GM18868 (cell line): Measurements from ENCODE around the gene BCS1L.
A peak's percentile ranks its signal among the peaks of the same experiment; 100 is the strongest.

Source experiments
- ATAC-seq: cut with Tn5 transposase; IDR thresholded peaks from one replicate; pipeline ENCODE4 v1.9.1; 2021; ENCODE audit warnings: mild to moderate bottlenecking, moderate library complexity; ENCODE audit not compliant: unreplicated experiment

Gene BCS1L

GRCh38 chr2:218659258-218659987 is at the start of gene BCS1L, which contains the start of gene ZNF142:
TSS of gene BCS1L (plus strand) at chr2:218659683. CDS start at chr2:218660988, 1,305 bp downstream.
TSS of gene ZNF142 (minus strand) at chr2:218659623. CDS start at chr2:218656429, 3,194 bp downstream.
- peak; percentile 98 for ATAC-seq

- no peak for ATAC-seq
Observed at GRCh38 chr2:218615868-218616315, 43.6 kb upstream of the BCS1L start.

- no peak for ATAC-seq
Observed at GRCh38 chr2:218618102-218618860, 41.2 kb upstream of the BCS1L start.

- ATAC-seq, result no peak
Observed at GRCh38 chr2:218621007-218621406, 38.5 kb upstream of the BCS1L start.

- ATAC-seq, result no peak
Observed at GRCh38 chr2:218622606-218623365, 36.7 kb upstream of the BCS1L start.

GRCh38 chr2:218623366-218623705 is 36.1 kb upstream of the BCS1L start:
- ATAC-seq, result no peak

- ATAC-seq, result no peak
Observed at GRCh38 chr2:218626369-218626768, 33.1 kb upstream of the BCS1L start.

- no peak for ATAC-seq
Observed at GRCh38 chr2:218627939-218628338, 31.5 kb upstream of the BCS1L start.

- ATAC-seq, result no peak
Observed at GRCh38 chr2:218631837-218632236, 27.6 kb upstream of the BCS1L start.

GRCh38 chr2:218635719-218636118 is 23.8 kb upstream of the BCS1L start:
- no peak for ATAC-seq

GRCh38 chr2:218638372-218638771 is 21.1 kb upstream of the BCS1L start:
- ATAC-seq, result no peak

GRCh38 chr2:218642121-218642656 is 17.3 kb upstream of the BCS1L start:
- ATAC-seq, result no peak

- ATAC-seq, result no peak
Observed at GRCh38 chr2:218642786-218643185, 16.7 kb upstream of the BCS1L start.

GRCh38 chr2:218643751-218644310 is 15.7 kb upstream of the BCS1L start:
- no peak for ATAC-seq

GRCh38 chr2:218644721-218645120 is 14.8 kb upstream of the BCS1L start:
- ATAC-seq, result no peak

GRCh38 chr2:218645126-218645525 is 14.4 kb upstream of the BCS1L start:
- no peak for ATAC-seq

GRCh38 chr2:218648088-218648786 is 11.2 kb upstream of the BCS1L start:
- ATAC-seq, result no peak

GRCh38 chr2:218648787-218649100 is 10.7 kb upstream of the BCS1L start:
- ATAC-seq, result no peak

- no peak for ATAC-seq
Observed at GRCh38 chr2:218655751-218656150, 3.7 kb upstream of the BCS1L start.

GRCh38 chr2:218658671-218659257 is 719 bp upstream of the BCS1L start:
- peak; percentile 32 for ATAC-seq
